Fibroblast of skin of right quadriceps (primary cell): ENCODE data around the gene KIAA0513.
"Not testable (repeated sequence)": the region's sequence is repeated elsewhere in the genome, so short reads cannot be mapped to it uniquely, and the experiment has no call there.

ENCODE experiments used
- DNase-seq: peaks from one replicate; pipeline ENCODE4 v3.0.0-alpha.2; 2013

Gene KIAA0513

GRCh38 chr16:85117418-85117817, 89.8 kb downstream of the KIAA0513 start:
- no peak for DNase-seq

GRCh38 chr16:85120006-85120340, 92.4 kb downstream of the KIAA0513 start:
- no peak for DNase-seq

- DNase-seq: not testable (repeated sequence)
These were observed 95.8 kb downstream of the KIAA0513 start for GRCh38 chr16:85123441-85123840.

GRCh38 chr16:85123891-85124635, 96.5 kb downstream of the KIAA0513 start:
- DNase-seq: peak; percentile 73

GRCh38 chr16:85124636-85125346, 97.2 kb downstream of the KIAA0513 start:
- DNase-seq: no peak

- DNase-seq: no peak
These were observed 98.2 kb downstream of the KIAA0513 start for GRCh38 chr16:85125570-85126393.

GRCh38 chr16:85126394-85126704, 98.8 kb downstream of the KIAA0513 start:
- DNase-seq: no peak

- peak; percentile 88 for DNase-seq
These were observed 99.2 kb downstream of the KIAA0513 start for GRCh38 chr16:85126705-85127378.

GRCh38 chr16:85127379-85127723, 99.8 kb downstream of the KIAA0513 start:
- DNase-seq: no peak

GRCh38 chr16:85128079-85128837, 100.7 kb downstream of the KIAA0513 start:
- DNase-seq: no peak

- peak; percentile 76 for DNase-seq
These were observed 102.5 kb downstream of the KIAA0513 start for GRCh38 chr16:85129876-85130704.

- no peak for DNase-seq
These were observed 103.1 kb downstream of the KIAA0513 start for GRCh38 chr16:85130705-85131028.

- no peak for DNase-seq
These were observed 105.1 kb downstream of the KIAA0513 start for GRCh38 chr16:85132456-85133289.

- DNase-seq: no peak
These were observed 105.7 kb downstream of the KIAA0513 start for GRCh38 chr16:85133290-85133599.

GRCh38 chr16:85134076-85134788, 106.6 kb downstream of the KIAA0513 start:
- DNase-seq: no peak

- no peak for DNase-seq
These were observed 107.2 kb downstream of the KIAA0513 start for GRCh38 chr16:85134789-85135142.

GRCh38 chr16:85136213-85136701, 108.7 kb downstream of the KIAA0513 start:
- no peak for DNase-seq

GRCh38 chr16:85136702-85137322, 109.2 kb downstream of the KIAA0513 start:
- DNase-seq: no peak

GRCh38 chr16:85137323-85138072, 109.9 kb downstream of the KIAA0513 start:
- peak; percentile 62 for DNase-seq
